Esophagus muscularis mucosa (tissue), 3 donors: ENCODE measurements around the gene IQCH.

ENCODE experiments used
- POLR2A ChIP-seq: fragments of 450-650 bp; IDR thresholded peaks from one replicate; pipeline ENCODE4 v1.6.1; 2017; ENCODE audit warnings: antibody characterized with exemption, moderate library complexity, mild to moderate bottlenecking, low read depth
- POLR2AphosphoS5 ChIP-seq, 2 donors: sonication (generic); formaldehyde crosslinking; IDR thresholded peaks; one replicate each; pipeline ENCODE4 v1.6.1; 2017; ENCODE audit warnings: antibody characterized with exemption in 2 of 2
- TF ChIP-seq, protein P1 (sequence below), 3 experiments: fragments of 200-600 bp in 2 of 3; fragments of 450-650 bp in 1 of 3; sonication (generic) in 2 of 3; IDR thresholded peaks; one replicate each; pipeline ENCODE4 v1.5.1; 2017 to 2019; ENCODE audit warnings: antibody characterized with exemption in 3 of 3, mild to moderate bottlenecking in 2 of 3, moderate library complexity in 1 of 3

DNA sequence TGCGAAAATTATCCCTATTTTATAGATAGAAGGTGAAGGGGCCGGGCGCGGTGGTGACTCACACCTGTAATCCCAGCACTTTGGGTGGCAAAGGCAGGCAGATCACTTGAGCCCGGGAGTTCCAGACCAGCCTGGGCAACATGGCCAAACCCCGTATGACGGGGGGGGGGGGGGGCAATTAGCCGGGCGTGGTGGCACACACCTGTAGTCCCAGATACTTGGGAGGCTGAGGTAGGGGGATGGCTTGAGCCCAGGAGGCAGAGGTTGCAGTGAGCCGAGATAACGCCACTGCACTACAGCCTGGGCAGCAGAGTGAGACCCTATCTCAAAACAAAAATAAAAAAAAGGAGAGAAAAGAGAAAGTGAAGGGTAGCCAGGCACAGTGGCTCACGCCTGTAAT, 1.5 kb upstream of the IQCH start:
- TF ChIP-seq, protein P1, sequence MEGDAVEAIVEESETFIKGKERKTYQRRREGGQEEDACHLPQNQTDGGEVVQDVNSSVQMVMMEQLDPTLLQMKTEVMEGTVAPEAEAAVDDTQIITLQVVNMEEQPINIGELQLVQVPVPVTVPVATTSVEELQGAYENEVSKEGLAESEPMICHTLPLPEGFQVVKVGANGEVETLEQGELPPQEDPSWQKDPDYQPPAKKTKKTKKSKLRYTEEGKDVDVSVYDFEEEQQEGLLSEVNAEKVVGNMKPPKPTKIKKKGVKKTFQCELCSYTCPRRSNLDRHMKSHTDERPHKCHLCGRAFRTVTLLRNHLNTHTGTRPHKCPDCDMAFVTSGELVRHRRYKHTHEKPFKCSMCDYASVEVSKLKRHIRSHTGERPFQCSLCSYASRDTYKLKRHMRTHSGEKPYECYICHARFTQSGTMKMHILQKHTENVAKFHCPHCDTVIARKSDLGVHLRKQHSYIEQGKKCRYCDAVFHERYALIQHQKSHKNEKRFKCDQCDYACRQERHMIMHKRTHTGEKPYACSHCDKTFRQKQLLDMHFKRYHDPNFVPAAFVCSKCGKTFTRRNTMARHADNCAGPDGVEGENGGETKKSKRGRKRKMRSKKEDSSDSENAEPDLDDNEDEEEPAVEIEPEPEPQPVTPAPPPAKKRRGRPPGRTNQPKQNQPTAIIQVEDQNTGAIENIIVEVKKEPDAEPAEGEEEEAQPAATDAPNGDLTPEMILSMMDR (IDR thresholded peaks at IDR 0.05): no peak
- TF ChIP-seq POLR2A (no peak), POLR2AphosphoS5 (IDR thresholded peaks at IDR 0.05) (no peak)
